Esophagus (tissue), 2 donors: ENCODE measurements around the gene SLC24A2. TPM values are rescaled to one million over a fixed set of nuclear protein-coding genes. Genes with fewer than 3 reads are reported as not detected.
"Not testable (repeated sequence)": the region's sequence is repeated elsewhere in the genome, so short reads cannot be mapped to it uniquely, and the experiment has no call there.

ENCODE experiments used
- H3K27ac ChIP-seq, 2 donors: one replicate each; pipeline ENCODE4 v1.5.1; 2013; ENCODE audit warnings: low read depth in 2 of 2, mild to moderate bottlenecking in 2 of 2, inconsistent platforms in 1 of 2, low read length in 1 of 2, moderate library complexity in 1 of 2
- H3K27me3 ChIP-seq, 2 donors: one replicate each; pipeline ENCODE4 v1.6.1; 2013; ENCODE audit warnings: low read length in 2 of 2, control low read depth in 1 of 2, mild to moderate bottlenecking in 1 of 2; ENCODE audit not compliant: insufficient read depth in 2 of 2, control insufficient read depth in 1 of 2
- H3K36me3 ChIP-seq, 2 donors: one replicate each; pipeline ENCODE4 v1.6.1; 2013; ENCODE audit warnings: low read length in 1 of 2; ENCODE audit not compliant: control insufficient read depth in 2 of 2, insufficient read depth in 2 of 2
- H3K4me1 ChIP-seq, 2 donors: one replicate each; pipeline ENCODE4 v1.6.1; 2013; ENCODE audit warnings: low read length in 1 of 2; ENCODE audit not compliant: control insufficient read depth in 2 of 2, insufficient read depth in 2 of 2
- H3K4me3 ChIP-seq, 2 donors: one replicate each; pipeline ENCODE4 v1.5.1; 2013; ENCODE audit warnings: low read length in 2 of 2, mild to moderate bottlenecking in 2 of 2, low read depth in 1 of 2, moderate library complexity in 1 of 2
- H3K9me3 ChIP-seq, 2 donors: one replicate each; pipeline ENCODE4 v1.6.1; 2013; ENCODE audit warnings: mild to moderate bottlenecking in 2 of 2, low read depth in 1 of 2, low read length in 1 of 2, moderate library complexity in 1 of 2; ENCODE audit not compliant: control insufficient read depth in 2 of 2, insufficient read depth in 1 of 2
- WGBS, 2 donors: extraction: QIAGEN DNeasy Blood & Tissue Kit; methylation state at CpG; one replicate each; pipeline ENCODE4 v1.1.7; 2013; 5-methylcytosine and 5-hydroxymethylcytosine counted together
- polyA plus RNA-seq, 2 donors: library from polyadenylated mRNA; stranded (reverse); fragments of 200-250 nt; gene quantifications; one replicate each; pipeline ENCODE4 v1.2.3, GENCODE V29; 2013
- donor health status: healthy with polysubstance abuse.
- donor health status: Bipolar disorder and iron deficiency.

The SLC24A2 gene
- polyA plus RNA-seq = not detected

- no peaks in the 10 kb centered on the region for H3K9me3 ChIP-seq
- no peaks in the 10 kb centered on the region for H3K36me3 ChIP-seq
- peaks cover 5 to 12% of the 10 kb centered on the region in 2 donors for H3K27me3 ChIP-seq
- H3K27ac ChIP-seq = no peak within 1 kb of the TSS
- H3K4me3 ChIP-seq = no peak within 1 kb of the TSS
- no peaks in the 10 kb centered on the region for H3K4me1 ChIP-seq
- 5% methylated on average over 45 to 67 of the region's 67 CpGs for WGBS, 2 donors
These were observed at the start of gene SLC24A2 for GRCh38 chr9:19788614-19789271. Gene SLC24A2 (minus strand): TSS chr9:19789037.

GRCh38 chr9:19833331-19833730 is 44.5 kb upstream of the SLC24A2 start:
- H3K4me3 ChIP-seq, H3K36me3 ChIP-seq, H3K27ac ChIP-seq, H3K27me3 ChIP-seq, H3K4me1 ChIP-seq, H3K9me3 ChIP-seq: not testable (repeated sequence)
- WGBS, 2 donors = 94 to 96% methylated on average over 9 of the region's 9 CpGs

GRCh38 chr9:19830796-19831195 is 42.0 kb upstream of the SLC24A2 start:
- Histone ChIP-seq H3K27me3 (no peaks in the 10 kb centered on the region), H3K27ac (no peak overlapping the region), H3K4me1 (peaks cover 0 to 2% of the 10 kb centered on the region in 2 donors), H3K4me3 (no peak overlapping the region), H3K36me3 (no peaks in the 10 kb centered on the region), H3K9me3 (peaks cover 0 to 2% of the 10 kb centered on the region in 2 donors)
- 79 to 87% methylated on average over 1 of the region's 1 CpG for WGBS, 2 donors

- Histone ChIP-seq H3K27me3 (no peaks in the 10 kb centered on the region), H3K27ac (no peak overlapping the region), H3K36me3 (no peaks in the 10 kb centered on the region), H3K4me1 (peaks cover 0 to 2% of the 10 kb centered on the region in 2 donors), H3K4me3 (no peak overlapping the region), H3K9me3 (peaks cover 0 to 2% of the 10 kb centered on the region in 2 donors)
- 39% methylated on average over 4 of the region's 4 CpGs for WGBS, 2 donors
These were observed 39.8 kb upstream of the SLC24A2 start for GRCh38 chr9:19828576-19829109.

- H3K4me1 ChIP-seq = no peaks in the 10 kb centered on the region
- H3K36me3 ChIP-seq = no peaks in the 10 kb centered on the region
- H3K9me3 ChIP-seq = peaks cover 0 to 3% of the 10 kb centered on the region in 2 donors
- no peak overlapping the region for H3K27ac ChIP-seq
- 80 to 85% methylated on average over 2 of the region's 2 CpGs for WGBS, 2 donors
- no peak overlapping the region for H3K4me3 ChIP-seq
- no peaks in the 10 kb centered on the region for H3K27me3 ChIP-seq
These were observed 27.9 kb upstream of the SLC24A2 start for GRCh38 chr9:19816769-19817168.

- Histone ChIP-seq H3K4me3 (no peak overlapping the region), H3K4me1 (no peaks in the 10 kb centered on the region), H3K36me3 (no peaks in the 10 kb centered on the region), H3K27ac (no peak overlapping the region), H3K9me3 (peaks cover 0 to 3% of the 10 kb centered on the region in 2 donors), H3K27me3 (no peaks in the 10 kb centered on the region)
These were observed 23.4 kb upstream of the SLC24A2 start for GRCh38 chr9:19812194-19812593.

- H3K9me3 ChIP-seq = peaks cover 0 to 3% of the 10 kb centered on the region in 2 donors
- no peaks in the 10 kb centered on the region for H3K36me3 ChIP-seq
- 87 to 90% methylated on average over 16 of the region's 16 CpGs for WGBS, 2 donors
- H3K4me3 ChIP-seq = no peak overlapping the region
- H3K4me1 ChIP-seq = no peaks in the 10 kb centered on the region
- no peak overlapping the region for H3K27ac ChIP-seq
- H3K27me3 ChIP-seq = no peaks in the 10 kb centered on the region
These were observed 20.8 kb upstream of the SLC24A2 start for GRCh38 chr9:19809422-19810269.

GRCh38 chr9:19807182-19807892 is 18.5 kb upstream of the SLC24A2 start:
- 30 to 32% methylated on average over 4 of the region's 4 CpGs for WGBS, 2 donors
- H3K4me3 ChIP-seq = no peak overlapping the region
- no peaks in the 10 kb centered on the region for H3K9me3 ChIP-seq
- no peak overlapping the region for H3K27ac ChIP-seq
- no peaks in the 10 kb centered on the region for H3K27me3 ChIP-seq
- no peaks in the 10 kb centered on the region for H3K36me3 ChIP-seq
- no peaks in the 10 kb centered on the region for H3K4me1 ChIP-seq

GRCh38 chr9:19804431-19804830 is 15.6 kb upstream of the SLC24A2 start:
- H3K27me3 ChIP-seq = no peaks in the 10 kb centered on the region
- no peak overlapping the region for H3K27ac ChIP-seq
- H3K9me3 ChIP-seq = no peaks in the 10 kb centered on the region
- no peak overlapping the region for H3K4me3 ChIP-seq
- H3K4me1 ChIP-seq = no peaks in the 10 kb centered on the region
- no peaks in the 10 kb centered on the region for H3K36me3 ChIP-seq
- WGBS, 2 donors = 13 to 46% methylated on average over 1 of the region's 1 CpG
